ENCODE data around the gene DLG2.

DNA sequence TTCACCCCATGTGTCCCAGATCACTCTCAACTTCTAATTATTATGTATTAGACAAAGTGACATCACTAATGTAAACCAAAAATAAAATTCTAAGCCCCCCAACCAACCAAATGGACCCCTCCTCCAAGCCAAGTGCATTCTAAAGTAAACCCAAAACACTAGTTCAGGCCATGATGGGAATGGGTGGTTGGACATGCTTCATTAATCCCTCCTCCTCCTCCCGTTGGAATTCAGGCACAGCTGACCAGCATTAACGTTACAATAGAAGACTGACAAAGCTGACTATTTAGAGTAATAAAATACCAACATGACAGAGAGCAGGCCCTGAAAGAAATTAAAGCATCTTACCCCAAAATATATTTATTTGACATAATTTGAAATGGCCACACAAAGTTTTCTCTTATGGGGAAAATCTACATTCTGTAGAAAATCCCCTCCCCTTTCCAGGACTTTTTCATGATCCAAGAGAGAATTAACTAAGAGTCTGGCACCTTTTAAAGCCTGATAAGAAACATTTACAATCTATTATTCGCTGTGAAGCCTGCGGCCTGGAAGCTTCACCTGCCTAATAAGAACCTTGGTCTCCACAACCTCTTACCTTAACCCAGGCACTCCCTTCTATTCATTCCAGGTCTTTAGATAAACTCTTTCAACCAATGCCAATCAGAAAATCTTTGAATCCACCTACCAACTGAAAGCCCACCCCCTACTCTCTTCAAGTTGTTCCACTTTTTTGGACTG, 1392.5 kb downstream of the DLG2 start:
- TF ChIP-seq, protein P1, sequence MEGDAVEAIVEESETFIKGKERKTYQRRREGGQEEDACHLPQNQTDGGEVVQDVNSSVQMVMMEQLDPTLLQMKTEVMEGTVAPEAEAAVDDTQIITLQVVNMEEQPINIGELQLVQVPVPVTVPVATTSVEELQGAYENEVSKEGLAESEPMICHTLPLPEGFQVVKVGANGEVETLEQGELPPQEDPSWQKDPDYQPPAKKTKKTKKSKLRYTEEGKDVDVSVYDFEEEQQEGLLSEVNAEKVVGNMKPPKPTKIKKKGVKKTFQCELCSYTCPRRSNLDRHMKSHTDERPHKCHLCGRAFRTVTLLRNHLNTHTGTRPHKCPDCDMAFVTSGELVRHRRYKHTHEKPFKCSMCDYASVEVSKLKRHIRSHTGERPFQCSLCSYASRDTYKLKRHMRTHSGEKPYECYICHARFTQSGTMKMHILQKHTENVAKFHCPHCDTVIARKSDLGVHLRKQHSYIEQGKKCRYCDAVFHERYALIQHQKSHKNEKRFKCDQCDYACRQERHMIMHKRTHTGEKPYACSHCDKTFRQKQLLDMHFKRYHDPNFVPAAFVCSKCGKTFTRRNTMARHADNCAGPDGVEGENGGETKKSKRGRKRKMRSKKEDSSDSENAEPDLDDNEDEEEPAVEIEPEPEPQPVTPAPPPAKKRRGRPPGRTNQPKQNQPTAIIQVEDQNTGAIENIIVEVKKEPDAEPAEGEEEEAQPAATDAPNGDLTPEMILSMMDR (IDR thresholded peaks at IDR 0.05; ENCODE audit: low read length) = no peak
- TF ChIP-seq EZH2 (IDR thresholded peaks at IDR 0.05; ENCODE audit: borderline replicate concordance, low read length) = no peak

Measured in OCI-LY1 (cell line).